Natural killer cell treated with Interleukin-12 subunit alpha and Interleukin-12 subunit beta and Interleukin-15 and Interleukin-18, amount 100 ng/mL, for 72 hours (primary cell): ENCODE results near the gene ZNF536. TPM values are rescaled to one million over a fixed set of nuclear protein-coding genes. Genes with fewer than 3 reads are reported as not detected.

Experiments
- ATAC-seq, 2 donors: fragments of 150-1000 bp; cut with Tn5 transposase in 1 of 2; sonication (Bioruptor Pico), chemical (Tn5 transposase) in 1 of 2; 2 replicates each; pipeline ENCODE4 v1.10.0; 2021
- DNase-seq: peaks from one replicate; pipeline ENCODE4 v3.0.0; 2022; ENCODE audit warnings: low spot score
- H3K27ac Mint-ChIP-seq, 2 donors: 1 replicate in 1 of 2; 2 replicates in 1 of 2; pipeline ENCODE4 v1.8.0; 2022; ENCODE audit warnings: mixed read lengths in 2 of 2, mild to moderate bottlenecking in 1 of 2, moderate library complexity in 1 of 2
- H3K27me3 Mint-ChIP-seq, 2 donors: 1 replicate in 1 of 2; 2 replicates in 1 of 2; pipeline ENCODE4 v1.8.0; 2022; ENCODE audit warnings: mixed read lengths in 2 of 2
- H3K36me3 Mint-ChIP-seq: one replicate; pipeline ENCODE4 v1.8.0; 2022; ENCODE audit warnings: mixed read lengths
- H3K4me1 Mint-ChIP-seq, 2 donors: 1 replicate in 1 of 2; 2 replicates in 1 of 2; pipeline ENCODE4 v1.8.0; 2022; ENCODE audit warnings: low read depth in 2 of 2, mixed read lengths in 2 of 2, mild to moderate bottlenecking in 1 of 2
- H3K4me3 Mint-ChIP-seq: one replicate; pipeline ENCODE4 v1.8.0; 2022; ENCODE audit warnings: mixed read lengths
- H3K9me3 Mint-ChIP-seq: 2 replicates; pipeline ENCODE4 v1.8.0; 2022; ENCODE audit warnings: mixed read lengths
- total RNA-seq, 2 donors: library from RNA; stranded (reverse); gene quantifications; one replicate each; pipeline ENCODE4 v1.2.3, GENCODE V29; 2022

The ZNF536 gene
- total RNA-seq, 2 donors from 2014 or later: not detected

GRCh38 chr19:30602661-30603350, 230.6 kb downstream of the ZNF536 start:
- no peaks in the 10 kb centered on the region for H3K4me1 Mint-ChIP-seq
- no peak overlapping the region for H3K27ac Mint-ChIP-seq
- H3K27me3 Mint-ChIP-seq: peaks cover 6 to 10% of the 10 kb centered on the region in 2 donors
- H3K36me3 Mint-ChIP-seq: no peaks in the 10 kb centered on the region
- no peak overlapping the region for H3K4me3 Mint-ChIP-seq
- no peaks in the 10 kb centered on the region for H3K9me3 Mint-ChIP-seq
- ATAC-seq (peak in 1 of 2 donors; percentile 36), DNase-seq (no peak)

DNA sequence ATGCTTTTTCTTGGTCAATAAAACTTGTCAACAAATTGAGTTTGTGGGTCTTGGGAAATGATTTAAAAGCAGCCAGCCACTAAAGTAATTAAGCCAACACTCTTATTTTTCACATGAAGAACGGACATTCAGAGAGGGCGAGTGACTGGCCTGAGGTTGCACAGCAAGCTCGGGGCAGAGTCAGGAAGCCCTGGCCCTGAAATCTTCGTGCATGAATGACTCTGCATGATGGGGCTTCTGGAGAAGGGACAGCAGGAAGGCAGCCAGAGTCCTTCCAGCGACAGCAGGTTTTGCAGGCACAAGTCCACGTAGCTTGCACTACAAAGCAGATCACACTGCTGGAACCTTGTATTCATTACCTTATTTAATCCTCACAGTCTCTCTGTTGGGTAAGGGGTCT, 232.5 kb downstream of the ZNF536 start:
- H3K4me3 Mint-ChIP-seq: no peak overlapping the region
- DNase-seq: no peak
- ATAC-seq: no peak
- no peak overlapping the region for H3K27ac Mint-ChIP-seq
- peaks cover 3 to 6% of the 10 kb centered on the region in 2 donors for H3K27me3 Mint-ChIP-seq
- no peaks in the 10 kb centered on the region for H3K9me3 Mint-ChIP-seq
- H3K36me3 Mint-ChIP-seq: no peaks in the 10 kb centered on the region
- no peaks in the 10 kb centered on the region for H3K4me1 Mint-ChIP-seq

- no peaks in the 10 kb centered on the region for H3K4me1 Mint-ChIP-seq
- H3K36me3 Mint-ChIP-seq: no peaks in the 10 kb centered on the region
- H3K27me3 Mint-ChIP-seq: no peaks in the 10 kb centered on the region
- no peaks in the 10 kb centered on the region for H3K9me3 Mint-ChIP-seq
- DNase-seq (no peak), ATAC-seq (no peak)
- no peak overlapping the region for H3K27ac Mint-ChIP-seq
- H3K4me3 Mint-ChIP-seq: no peak overlapping the region
These were observed 233.1 kb downstream of the ZNF536 start for GRCh38 chr19:30605333-30605732.

GRCh38 chr19:30606114-30607050, 234.2 kb downstream of the ZNF536 start:
- H3K4me3 Mint-ChIP-seq: no peak overlapping the region
- ATAC-seq (no peak), DNase-seq (no peak)
- no peak overlapping the region for H3K27ac Mint-ChIP-seq
- no peaks in the 10 kb centered on the region for H3K9me3 Mint-ChIP-seq
- H3K4me1 Mint-ChIP-seq: no peaks in the 10 kb centered on the region
- no peaks in the 10 kb centered on the region for H3K36me3 Mint-ChIP-seq
- no peaks in the 10 kb centered on the region for H3K27me3 Mint-ChIP-seq
